NCI-H748 treated with DMSO at 0.1 percent for 48 hours (cell line): ENCODE data around the gene STX19.

ENCODE experiments used
- DNase-seq: peaks from one replicate; lab custom pipeline; 2025; lab: John Stamatoyannopoulos, UW

The STX19 gene

GRCh38 chr3:94026623-94027022 is 1.8 kb downstream of the STX19 start:
- no peak for DNase-seq

- no peak for DNase-seq
Measured at GRCh38 chr3:94024385-94024784, 4.0 kb downstream of the STX19 start.

- no peak for DNase-seq
Measured at GRCh38 chr3:94020293-94020692, 8.1 kb downstream of the STX19 start.

GRCh38 chr3:94019659-94020058 is 8.7 kb downstream of the STX19 start:
- DNase-seq: no peak

- no peak for DNase-seq
Measured at GRCh38 chr3:94015025-94015424, 13.4 kb downstream of the STX19 start.

GRCh38 chr3:94012185-94012584 is 16.2 kb downstream of the STX19 start:
- DNase-seq: no peak

- DNase-seq: no peak
Measured at GRCh38 chr3:94011233-94011711, 17.1 kb downstream of the STX19 start.

- DNase-seq: peak; percentile 23
Measured at GRCh38 chr3:94009608-94010007, 18.8 kb downstream of the STX19 start.

- no peak for DNase-seq
Measured at GRCh38 chr3:94008253-94008652, 20.1 kb downstream of the STX19 start.

- DNase-seq: peak; percentile 29
Measured at GRCh38 chr3:94004301-94004910, 24.0 kb downstream of the STX19 start.

- no peak for DNase-seq
Measured at GRCh38 chr3:94001827-94002495, 26.4 kb downstream of the STX19 start.

GRCh38 chr3:94001191-94001590 is 27.2 kb downstream of the STX19 start:
- no peak for DNase-seq

- no peak for DNase-seq
Measured at GRCh38 chr3:93994056-93994455, 34.3 kb downstream of the STX19 start.

GRCh38 chr3:93992207-93992606 is 36.2 kb downstream of the STX19 start:
- DNase-seq: no peak

GRCh38 chr3:93991631-93992030 is 36.8 kb downstream of the STX19 start:
- DNase-seq: no peak

GRCh38 chr3:93989241-93989640 is 39.2 kb downstream of the STX19 start:
- DNase-seq: no peak

GRCh38 chr3:93988764-93989163 is 39.6 kb downstream of the STX19 start:
- no peak for DNase-seq

- DNase-seq: no peak
Measured at GRCh38 chr3:93988283-93988682, 40.1 kb downstream of the STX19 start.

GRCh38 chr3:93984618-93985017 is 43.8 kb downstream of the STX19 start:
- no peak for DNase-seq

- no peak for DNase-seq
Measured at GRCh38 chr3:93983408-93983807, 45.0 kb downstream of the STX19 start.

- no peak for DNase-seq
Measured at GRCh38 chr3:93981649-93982048, 46.7 kb downstream of the STX19 start.

GRCh38 chr3:93979850-93980676 is 48.3 kb downstream of the STX19 start, which contains the start of gene ARL13B:
Gene ARL13B (plus strand): TSS chr3:93980155. CDS start chr3:93980424, 269 bp downstream.
- DNase-seq: peak; percentile 84
